H9 (cell line): Measurements from ENCODE around the gene MYO3A. TPM values are rescaled to one million over a fixed set of nuclear protein-coding genes. Genes with fewer than 3 reads are reported as not detected.

Source experiments
- DNase-seq: peaks from one replicate; pipeline ENCODE4 v3.0.0-alpha.2; 2017
- H2AFZ ChIP-seq: one replicate; pipeline ENCODE4 v1.6.1; 2013; ENCODE audit warnings: mild to moderate bottlenecking, low read length, control low read depth, moderate library complexity
- H2AK5ac ChIP-seq: 2 replicates; pipeline ENCODE4 v1.6.1; 2013; ENCODE audit warnings: low read length, control low read depth, mixed read lengths; ENCODE audit not compliant: insufficient read length
- H2BK120ac ChIP-seq: one replicate; pipeline ENCODE4 v1.6.1; 2013; ENCODE audit warnings: low read depth, mild to moderate bottlenecking, low read length, control low read depth, inconsistent platforms; ENCODE audit not compliant: poor library complexity, severe bottlenecking
- H2BK12ac ChIP-seq: 2 replicates; pipeline ENCODE4 v1.6.1; 2013; ENCODE audit warnings: low read length, control low read depth, mixed read lengths, low read depth; ENCODE audit not compliant: insufficient read length
- H2BK15ac ChIP-seq: 2 replicates; pipeline ENCODE4 v1.6.1; 2013; ENCODE audit warnings: low read depth, low read length, control low read depth
- H2BK20ac ChIP-seq: one replicate; pipeline ENCODE4 v1.6.1; 2013; ENCODE audit warnings: low read depth, mild to moderate bottlenecking, low read length, control low read depth, inconsistent platforms; ENCODE audit not compliant: poor library complexity, severe bottlenecking
- H2BK5ac ChIP-seq: 2 replicates; pipeline ENCODE4 v1.6.1; 2013; ENCODE audit warnings: low read length, control low read depth, mixed read lengths; ENCODE audit not compliant: insufficient read length
- H3K14ac ChIP-seq: 2 replicates; pipeline ENCODE4 v1.6.1; 2013; ENCODE audit warnings: low read length, control low read depth; ENCODE audit not compliant: insufficient read depth
- H3K18ac ChIP-seq: 2 replicates; pipeline ENCODE4 v1.6.1; 2013; ENCODE audit warnings: low read depth, mild to moderate bottlenecking, mixed read lengths, low read length, control low read depth; ENCODE audit not compliant: insufficient read length
- H3K23ac ChIP-seq: 2 replicates; pipeline ENCODE4 v1.6.1; 2013; ENCODE audit warnings: low read length, control low read depth, mixed read lengths, low read depth; ENCODE audit not compliant: insufficient read length
- H3K23me2 ChIP-seq: 2 replicates; pipeline ENCODE4 v1.6.1; 2013; ENCODE audit warnings: low read depth, mild to moderate bottlenecking, mixed read lengths, low read length, control low read depth; ENCODE audit not compliant: insufficient read length, poor library complexity, severe bottlenecking
- H3K27ac ChIP-seq: 2 replicates; pipeline ENCODE4 v1.5.1; 2013; ENCODE audit warnings: low read length, control low read depth, mixed read lengths, low read depth; ENCODE audit not compliant: insufficient read length
- H3K27me3 ChIP-seq: 2 replicates; pipeline ENCODE4 v1.6.1; 2013; ENCODE audit warnings: low read length, control low read depth, inconsistent platforms; ENCODE audit not compliant: insufficient read depth
- H3K4ac ChIP-seq: 2 replicates; pipeline ENCODE4 v1.6.1; 2013; ENCODE audit warnings: low read depth, mild to moderate bottlenecking, control low read depth, inconsistent platforms, low read length, moderate library complexity
- H3K4me1 ChIP-seq: 2 replicates; pipeline ENCODE4 v1.6.1; 2013; ENCODE audit warnings: low read length, control low read depth, inconsistent platforms; ENCODE audit not compliant: insufficient read depth
- H3K4me2 ChIP-seq: 2 replicates; pipeline ENCODE4 v1.6.1; 2013; ENCODE audit warnings: low read length, control low read depth, mixed read lengths; ENCODE audit not compliant: insufficient read length, insufficient read depth
- H3K56ac ChIP-seq: 2 replicates; pipeline ENCODE4 v1.6.1; 2013; ENCODE audit warnings: low read depth, mild to moderate bottlenecking, mixed read lengths, low read length, control low read depth; ENCODE audit not compliant: insufficient read length
- H3K79me1 ChIP-seq: 2 replicates; pipeline ENCODE4 v1.6.1; 2013; ENCODE audit warnings: low read depth, mild to moderate bottlenecking, moderate library complexity, low read length, control low read depth, inconsistent platforms; ENCODE audit not compliant: insufficient read depth, poor library complexity, severe bottlenecking
- H3K79me2 ChIP-seq: 2 replicates; pipeline ENCODE4 v1.6.1; 2013; ENCODE audit warnings: low read length, control low read depth, inconsistent platforms; ENCODE audit not compliant: insufficient read depth
- H3K9ac ChIP-seq: 2 replicates; pipeline ENCODE4 v1.6.1; 2013; ENCODE audit warnings: low read length, control low read depth, mixed read lengths; ENCODE audit not compliant: insufficient read length; ENCODE audit errors: extremely low read depth
- H3K9me3 ChIP-seq: one replicate; pipeline ENCODE4 v1.6.1; 2013; ENCODE audit warnings: low read depth, low read length, inconsistent platforms; ENCODE audit not compliant: control insufficient read depth
- H3T11ph ChIP-seq: one replicate; pipeline ENCODE4 v1.6.1; 2013; ENCODE audit warnings: mild to moderate bottlenecking, low read length, control low read depth, inconsistent platforms
- H4K20me1 ChIP-seq: one replicate; pipeline ENCODE4 v1.6.1; 2013; ENCODE audit not compliant: control insufficient read depth, insufficient read length, insufficient read depth
- H4K5ac ChIP-seq: 2 replicates; pipeline ENCODE4 v1.6.1; 2013; ENCODE audit warnings: low read depth, mild to moderate bottlenecking, mixed read lengths, low read length, control low read depth; ENCODE audit not compliant: insufficient read length
- H4K8ac ChIP-seq: replicated peaks from 2 replicates; pipeline ENCODE4 v1.6.1; 2013; ENCODE audit warnings: low read length, control low read depth, mixed read lengths, low read depth; ENCODE audit not compliant: insufficient read length
- H4K91ac ChIP-seq: 2 replicates; pipeline ENCODE4 v1.6.1; 2013; ENCODE audit warnings: low read depth, mild to moderate bottlenecking, moderate library complexity, mixed read lengths, low read length, control low read depth; ENCODE audit not compliant: insufficient read length
- H3K27ac Mint-ChIP-seq, 3 experiments: 2 replicates in 2 of 3; 3 replicates in 1 of 3; pipeline ENCODE4 v1.8.0; 2020 to 2021; ENCODE audit warnings: mixed read lengths in 3 of 3, mild to moderate bottlenecking in 1 of 3, moderate library complexity in 1 of 3
- H3K27me3 Mint-ChIP-seq: 2 replicates; pipeline ENCODE4 v1.8.0; 2021; ENCODE audit warnings: low read depth, mild to moderate bottlenecking, moderate library complexity, mixed read lengths
- H3K36me3 Mint-ChIP-seq, 3 experiments: 2 replicates in 2 of 3; 3 replicates in 1 of 3; pipeline ENCODE4 v1.8.0; 2020 to 2021; ENCODE audit warnings: low read depth in 3 of 3, mixed read lengths in 3 of 3; ENCODE audit not compliant: insufficient read depth in 1 of 3
- H3K4me1 Mint-ChIP-seq, 2 experiments: 2 replicates each; pipeline ENCODE4 v1.8.0; 2020; ENCODE audit warnings: mixed read lengths in 2 of 2
- H3K4me3 Mint-ChIP-seq, 2 experiments: 2 replicates in 1 of 2; 3 replicates in 1 of 2; pipeline ENCODE4 v1.8.0; 2020 to 2021; ENCODE audit warnings: mild to moderate bottlenecking in 2 of 2, mixed read lengths in 2 of 2, moderate library complexity in 1 of 2
- H3K9me3 Mint-ChIP-seq, 2 experiments: 2 replicates in 1 of 2; 3 replicates in 1 of 2; pipeline ENCODE4 v1.8.0; 2020; ENCODE audit warnings: mild to moderate bottlenecking in 2 of 2, mixed read lengths in 2 of 2, moderate library complexity in 1 of 2
- CTCF ChIP-seq: fragments of 200-600 bp; sonication (generic); conservative IDR thresholded peaks from 3 replicates; pipeline ENCODE4 v1.8.0; 2021; ENCODE audit warnings: antibody characterized with exemption, mild to moderate bottlenecking
- WGBS: extraction: QIAGEN DNeasy Blood & Tissue Kit; methylation state at CpG from one replicate; pipeline ENCODE4 v1.1.7; 2013; ENCODE audit warnings: missing lambda C conversion rate, low lambda C conversion rate, mixed read lengths; ENCODE audit not compliant: insufficient read length; ENCODE audit errors: extremely low coverage; 5-methylcytosine and 5-hydroxymethylcytosine counted together
- total RNA-seq: library from RNA; stranded (reverse); gene quantifications from 2 replicates; pipeline ENCODE4 v1.2.1, GENCODE V29; 2021

The MYO3A gene
- total RNA-seq, 1 experiment from 2014 or later = 4.3 TPM

- no peaks in the 10 kb centered on the region for H3K23me2 ChIP-seq
Observed at GRCh38 chr10:26197248-26197647, 263.2 kb downstream of the MYO3A start.

More at GRCh38 chr10:26197248-26197647, 263.2 kb downstream of the MYO3A start:
- Histone ChIP-seq H3K56ac (no peak overlapping the region), H2BK15ac (no peak overlapping the region), H3T11ph (no peak overlapping the region), H3K23ac (no peak overlapping the region), H2BK120ac (no peak overlapping the region), H3K27me3 (no peaks in the 10 kb centered on the region), H3K18ac (no peak overlapping the region), H3K14ac (no peak overlapping the region), H3K9ac (no peak overlapping the region), H3K79me2 (no peaks in the 10 kb centered on the region), H2BK12ac (no peak overlapping the region), H3K4ac (no peak overlapping the region), H3K4me2 (no peak overlapping the region), H3K4me1 (peaks cover 5% of the 10 kb centered on the region; the same call in 1 of the 2 replicates), H3K79me1 (no peaks in the 10 kb centered on the region), H2BK20ac (no peak overlapping the region), H3K9me3 (no peaks in the 10 kb centered on the region), H2AK5ac (no peak overlapping the region), H4K20me1 (no peaks in the 10 kb centered on the region), H3K27ac (no peak overlapping the region), H2BK5ac (no peak overlapping the region), H2AFZ (no peak overlapping the region), H4K8ac (no peak overlapping the region), H4K91ac (no peak overlapping the region), H4K5ac (no peak overlapping the region)
- peak overlapping the region in 1 of 3 experiments; percentile 12; a peak in 1 of 7 replicates for H3K27ac Mint-ChIP-seq
- H3K27me3 Mint-ChIP-seq = no peaks in the 10 kb centered on the region
- no peaks in the 10 kb centered on the region for H3K9me3 Mint-ChIP-seq
- no CpG with 5 or more reads among the region's 2 CpGs for WGBS
- H3K4me3 Mint-ChIP-seq = no peak overlapping the region
- DNase-seq = no peak
- H3K4me1 Mint-ChIP-seq = peaks cover 6 to 13% of the 10 kb centered on the region in 2 experiments; a peak in 3 of 4 replicates
- no peaks in the 10 kb centered on the region for H3K36me3 Mint-ChIP-seq
- TF ChIP-seq CTCF = no peak
